CD4-positive, alpha-beta T cell (primary cell): ENCODE measurements around the gene NINL. TPM values are rescaled to one million over a fixed set of nuclear protein-coding genes. Genes with fewer than 3 reads are reported as not detected.

ENCODE experiments used
- ATAC-seq: fragments of 200-7000 bp; cut with Tn5 transposase; one replicate; pipeline ENCODE4 v1.10.0; 2022; ENCODE audit warnings: mild to moderate bottlenecking; ENCODE audit not compliant: poor library complexity
- CTCF ChIA-PET: fragments of 350-600 bp; sonication (Branson Sonifier 250); formaldehyde crosslinking; loops from one replicate; lab custom pipeline; 2021; ENCODE audit warnings: antibody characterized with exemption, inconsistent platforms; lab: Charles Lee
- POLR2A ChIA-PET: fragments of 350-600 bp; sonication (Branson Sonifier 250); formaldehyde crosslinking; loops from one replicate; lab custom pipeline; 2021; ENCODE audit warnings: antibody characterized with exemption, inconsistent platforms; lab: Charles Lee
- DNase-seq, 14 experiments: peaks; one replicate each; pipeline ENCODE4 v3.0.0-alpha.2; 2013 to 2020; ENCODE audit warnings: mixed read lengths in 2 of 14
- H3K27ac ChIP-seq, 2 donors: one replicate each; pipeline versions ENCODE4 v1.5.1 to v1.7.0; 2013; ENCODE audit warnings: low read length in 2 of 2, low read depth in 1 of 2, mild to moderate bottlenecking in 1 of 2
- H3K27me3 ChIP-seq, 2 experiments: 1 replicate in 1 of 2; 2 replicates in 1 of 2; pipeline versions ENCODE4 v1.6.1 to v1.7.0; 2013; ENCODE audit warnings: low read length in 2 of 2, control low read depth in 1 of 2, mild to moderate bottlenecking in 1 of 2, moderate library complexity in 1 of 2; ENCODE audit not compliant: insufficient read depth in 2 of 2, control insufficient read depth in 1 of 2
- H3K36me3 ChIP-seq: one replicate; pipeline ENCODE4 v1.6.1; 2013; ENCODE audit warnings: low read length, control low read depth; ENCODE audit not compliant: insufficient read depth
- H3K4me1 ChIP-seq: one replicate; pipeline ENCODE4 v1.6.1; 2013; ENCODE audit warnings: low read length, control low read depth; ENCODE audit not compliant: insufficient read depth
- H3K4me3 ChIP-seq: one replicate; pipeline ENCODE4 v1.5.1; 2013; ENCODE audit warnings: mild to moderate bottlenecking, low read length, moderate library complexity
- H3K9me3 ChIP-seq, 2 experiments: 1 replicate in 1 of 2; 2 replicates in 1 of 2; pipeline versions ENCODE4 v1.6.1 to v1.7.0; 2013; ENCODE audit warnings: low read length in 2 of 2, mild to moderate bottlenecking in 2 of 2, control low read depth in 1 of 2, moderate library complexity in 1 of 2; ENCODE audit not compliant: control insufficient read depth in 1 of 2, insufficient read depth in 1 of 2
- H3K27ac Mint-ChIP-seq: one replicate; pipeline ENCODE4 v1.8.0; 2020; ENCODE audit warnings: mixed read lengths
- H3K27me3 Mint-ChIP-seq: one replicate; pipeline ENCODE4 v1.8.0; 2021; ENCODE audit warnings: mixed read lengths
- H3K36me3 Mint-ChIP-seq: one replicate; pipeline ENCODE4 v1.8.0; 2021; ENCODE audit warnings: low read depth, mixed read lengths
- H3K4me1 Mint-ChIP-seq: one replicate; pipeline ENCODE4 v1.8.0; 2021; ENCODE audit warnings: low read depth, mixed read lengths
- H3K4me3 Mint-ChIP-seq: one replicate; pipeline ENCODE4 v1.8.0; 2020; ENCODE audit warnings: mild to moderate bottlenecking, mixed read lengths
- H3K9me3 Mint-ChIP-seq: one replicate; pipeline ENCODE4 v1.8.0; 2020; ENCODE audit warnings: mixed read lengths
- CTCF ChIP-seq: fragments of 200-600 bp; IDR thresholded peaks from one replicate; pipeline ENCODE4 v1.8.0; 2022; ENCODE audit warnings: antibody characterized with exemption, mild to moderate bottlenecking
- intact Hi-C, 2 experiments: fragments of 100-400 bp; cut with DNase I in 1 of 2; cut with micrococcal nuclease in 1 of 2; formaldehyde crosslinking; loops; one replicate each; pipeline versions ENCODE4 v1.15.1 to v1.9.0; 2023 to 2025; cut with DNase I, micrococcal nuclease
- total RNA-seq, 174 experiments: library from RNA in 2 of 174; stranded (reverse) in 2 of 174; gene quantifications; one replicate each; pipeline ENCODE4 v1.2.3 and lab custom pipeline; 2021 to 2026

The NINL gene
- total RNA-seq, 2 experiments from 2014 or later = 2.7 to 4.0 TPM

DNA sequence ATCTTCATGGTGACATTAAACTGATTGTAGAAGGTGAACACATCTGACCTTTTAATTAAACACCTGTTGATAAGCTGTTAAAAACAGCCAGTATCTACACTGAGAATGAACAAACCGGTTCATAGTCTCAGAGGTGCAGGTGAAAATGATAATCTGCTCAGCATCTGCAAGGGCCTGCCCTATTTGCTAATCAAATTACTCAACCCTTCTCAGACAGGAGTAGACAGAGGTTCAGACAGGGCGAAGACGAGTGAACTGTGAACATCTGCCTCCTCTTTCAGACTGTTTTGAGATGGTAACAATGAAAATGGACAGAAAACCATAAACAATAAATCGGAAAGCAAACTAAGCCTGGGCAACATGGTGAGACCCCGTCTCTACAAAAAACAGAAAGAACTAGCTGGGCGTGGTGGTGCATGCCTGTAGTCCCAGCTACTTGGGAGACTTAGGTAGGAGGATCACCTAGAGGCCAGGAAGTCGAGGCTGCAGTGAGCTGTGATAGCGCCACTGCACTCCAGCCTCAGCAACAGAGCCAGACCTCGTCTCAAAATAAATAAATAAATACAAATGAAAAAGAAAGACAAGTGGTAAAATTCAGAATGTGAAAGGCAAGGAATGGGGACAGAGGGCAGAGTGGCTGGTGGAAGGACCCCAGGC is 55.9 kb downstream of the NINL start:
- Mint-ChIP-seq H3K27ac (no peak overlapping the region), H3K4me1 (no peaks in the 10 kb centered on the region), H3K27me3 (no peaks in the 10 kb centered on the region), H3K4me3 (no peak overlapping the region), H3K9me3 (peaks cover 2% of the 10 kb centered on the region), H3K36me3 (no peaks in the 10 kb centered on the region)
- intact Hi-C loops = no loop called here
- H3K36me3 ChIP-seq = no peaks in the 10 kb centered on the region
- H3K4me1 ChIP-seq = no peaks in the 10 kb centered on the region
- CTCF ChIA-PET = no interaction called here
- no peak overlapping the region for H3K4me3 ChIP-seq
- H3K27ac ChIP-seq = no peak overlapping the region
- no peaks in the 10 kb centered on the region for H3K27me3 ChIP-seq
- ATAC-seq = no peak
- H3K9me3 ChIP-seq = peaks cover 0 to 14% of the 10 kb centered on the region in 2 experiments
- TF ChIP-seq CTCF = no peak
- DNase-seq = no peak
- POLR2A ChIA-PET = no interaction called here

DNA sequence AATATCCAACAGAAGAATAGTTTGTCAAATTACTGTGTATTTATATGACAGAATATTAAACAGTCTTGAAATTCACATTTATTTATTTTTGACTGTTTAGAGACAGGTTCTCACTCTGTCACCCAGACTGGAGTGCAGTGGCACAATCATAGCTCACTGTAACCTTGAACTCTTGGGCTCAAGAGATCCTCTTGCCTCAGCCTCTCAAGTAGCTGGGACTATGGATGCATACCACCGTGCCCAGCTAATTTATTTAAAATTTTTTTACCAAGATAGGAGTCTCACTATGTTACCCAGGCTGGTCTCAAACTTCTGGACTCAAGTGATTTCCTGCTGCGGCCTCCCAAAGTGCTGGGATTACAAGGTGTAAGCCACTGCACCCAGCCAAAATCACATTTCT is 57.4 kb downstream of the NINL start:
- Histone ChIP-seq H3K9me3 (peaks cover 0 to 14% of the 10 kb centered on the region in 2 experiments), H3K4me3 (no peak overlapping the region), H3K36me3 (no peaks in the 10 kb centered on the region), H3K27me3 (no peaks in the 10 kb centered on the region), H3K4me1 (no peaks in the 10 kb centered on the region), H3K27ac (no peak overlapping the region)
- DNase-seq (no peak), ATAC-seq (no peak)
- ChIA-PET CTCF (no interaction called here), POLR2A (no interaction called here)
- no peak for TF ChIP-seq CTCF
- H3K9me3 Mint-ChIP-seq = peaks cover 2% of the 10 kb centered on the region
- no peaks in the 10 kb centered on the region for H3K27me3 Mint-ChIP-seq
- intact Hi-C loops = no loop called here
- no peaks in the 10 kb centered on the region for H3K4me1 Mint-ChIP-seq
- H3K27ac Mint-ChIP-seq = no peak overlapping the region
- peaks cover 4% of the 10 kb centered on the region for H3K36me3 Mint-ChIP-seq
- H3K4me3 Mint-ChIP-seq = no peak overlapping the region

- H3K27me3 Mint-ChIP-seq = no peaks in the 10 kb centered on the region
- H3K4me1 ChIP-seq = no peaks in the 10 kb centered on the region
- H3K27ac ChIP-seq = no peak overlapping the region
- no peak for ATAC-seq
- ChIA-PET POLR2A (no interaction called here), CTCF (no interaction called here)
- peaks cover 13% of the 10 kb centered on the region for H3K36me3 Mint-ChIP-seq
- no peak overlapping the region for H3K27ac Mint-ChIP-seq
- H3K36me3 ChIP-seq = no peaks in the 10 kb centered on the region
- no peak for TF ChIP-seq CTCF
- no peak overlapping the region for H3K4me3 Mint-ChIP-seq
- intact Hi-C loops = no loop called here
- no peaks in the 10 kb centered on the region for H3K4me1 Mint-ChIP-seq
- H3K9me3 Mint-ChIP-seq = peaks cover 2% of the 10 kb centered on the region
- no peak for DNase-seq
- no peak overlapping the region for H3K4me3 ChIP-seq
- no peaks in the 10 kb centered on the region for H3K27me3 ChIP-seq
- peaks cover 0 to 5% of the 10 kb centered on the region in 2 experiments for H3K9me3 ChIP-seq
Measured at GRCh38 chr20:25526446-25526845, 58.9 kb downstream of the NINL start.
